AG10803 (cell line): ENCODE results near the gene RAMP3.

Experiments
- DNase-seq: peaks from one replicate; pipeline ENCODE4 v3.0.0; 2010; ENCODE audit warnings: low read depth
- H3K4me3 ChIP-seq: 2 replicates; pipeline ENCODE4 v1.5.1; 2011; ENCODE audit warnings: mild to moderate bottlenecking, low read length, control low read depth
- CTCF ChIP-seq: conservative IDR thresholded peaks from 2 replicates; pipeline ENCODE4 v1.5.1; 2011; ENCODE audit warnings: mild to moderate bottlenecking, low read length, control low read depth, inconsistent platforms

RAMP3 gene

GRCh38 chr7:45157286-45157652 is 322 bp upstream of the RAMP3 start:
- DNase-seq = no peak
- no peak for TF ChIP-seq CTCF
- H3K4me3 ChIP-seq = no peak overlapping the region

- no peak overlapping the region for H3K4me3 ChIP-seq
- no peak for TF ChIP-seq CTCF
- no peak for DNase-seq
Measured at GRCh38 chr7:45158471-45158870, 880 bp downstream of the RAMP3 start.

GRCh38 chr7:45159296-45159695 is 1.7 kb downstream of the RAMP3 start:
- H3K4me3 ChIP-seq = no peak overlapping the region
- TF ChIP-seq CTCF = no peak
- DNase-seq = no peak

- no peak overlapping the region for H3K4me3 ChIP-seq
- TF ChIP-seq CTCF = no peak
Measured at GRCh38 chr7:45160417-45160881, 2.9 kb downstream of the RAMP3 start.

GRCh38 chr7:45161138-45161537 is 3.5 kb downstream of the RAMP3 start:
- DNase-seq = no peak
- TF ChIP-seq CTCF = no peak
- no peak overlapping the region for H3K4me3 ChIP-seq

More at GRCh38 chr7:45160417-45160881, 2.9 kb downstream of the RAMP3 start:
- no peak for DNase-seq

GRCh38 chr7:45161842-45162241 is 4.3 kb downstream of the RAMP3 start:
- no peak for TF ChIP-seq CTCF
- no peak for DNase-seq
- no peak overlapping the region for H3K4me3 ChIP-seq

- no peak overlapping the region for H3K4me3 ChIP-seq
- DNase-seq = no peak
- TF ChIP-seq CTCF = no peak
Measured at GRCh38 chr7:45162311-45162845, 4.8 kb downstream of the RAMP3 start.
